Astrocyte (in vitro differentiated cells and primary cell): Measurements from ENCODE around the gene FNDC3B.

ENCODE experiments used
- CTCF ChIP-seq: IDR thresholded peaks from 2 replicates; pipeline ENCODE4 v1.5.1; 2011; ENCODE audit warnings: low read depth, mild to moderate bottlenecking, inconsistent platforms, low read length, moderate library complexity; ENCODE audit not compliant: insufficient read depth
- EZH2 ChIP-seq: IDR thresholded peaks from 2 replicates; pipeline ENCODE4 v1.6.1; 2012; ENCODE audit warnings: mild to moderate bottlenecking, low read length, inconsistent platforms; ENCODE audit not compliant: insufficient read depth

DNA sequence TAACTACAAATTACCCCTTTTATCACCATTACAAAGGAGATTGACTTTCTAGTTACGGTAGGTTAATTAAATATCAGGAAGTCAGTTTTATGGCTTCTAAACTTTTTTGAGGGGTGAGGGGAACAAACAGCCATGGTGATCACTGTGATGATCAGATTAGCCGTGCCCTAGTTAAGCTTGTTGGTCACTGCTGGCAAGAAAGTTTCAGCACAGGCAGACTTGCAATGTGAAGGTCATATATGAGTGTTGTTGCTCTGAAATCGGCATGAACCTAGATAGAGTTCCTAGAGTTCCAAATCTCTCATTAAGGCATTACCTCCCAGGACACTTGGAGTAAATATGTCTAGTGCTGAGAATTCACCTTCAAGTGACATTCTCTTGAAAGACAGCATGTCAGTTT lies 252.3 kb downstream of the FNDC3B start:
- TF ChIP-seq CTCF (no peak), EZH2 (no peak)
